ENCODE data around the gene CELF5.
"Not testable (repeated sequence)": the region's sequence is repeated elsewhere in the genome, so short reads cannot be mapped to it uniquely, and the experiment has no call there.

CELF5 gene

DNA sequence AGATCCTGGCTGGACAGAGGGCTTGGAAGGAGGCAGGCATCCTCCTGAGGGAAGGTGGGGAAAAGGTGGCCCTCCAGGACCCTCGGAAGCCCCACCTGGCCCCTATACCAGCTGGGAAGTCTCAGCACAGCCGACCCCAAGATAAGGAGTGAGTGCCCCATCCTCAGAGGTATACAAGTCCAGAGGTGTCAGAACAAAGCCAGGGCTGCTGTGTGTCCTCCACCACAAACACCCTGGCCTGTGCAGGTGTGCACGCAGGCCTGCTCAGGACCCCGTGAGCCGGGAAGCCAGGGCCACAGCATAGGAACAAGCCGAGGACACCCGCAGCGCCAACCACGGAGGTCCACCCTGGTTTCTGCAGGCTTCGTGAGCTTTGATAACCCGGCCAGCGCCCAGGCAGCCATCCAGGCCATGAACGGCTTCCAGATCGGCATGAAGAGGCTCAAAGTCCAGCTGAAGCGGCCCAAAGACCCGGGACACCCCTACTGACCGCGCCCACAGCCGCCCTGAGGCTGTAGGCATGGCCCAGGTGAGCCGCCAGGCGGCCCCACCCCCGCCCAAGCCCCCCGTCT lies 68.6 kb downstream of the CELF5 start:
- DNase-seq (ENCODE audit: low spot score): no peak

DNA sequence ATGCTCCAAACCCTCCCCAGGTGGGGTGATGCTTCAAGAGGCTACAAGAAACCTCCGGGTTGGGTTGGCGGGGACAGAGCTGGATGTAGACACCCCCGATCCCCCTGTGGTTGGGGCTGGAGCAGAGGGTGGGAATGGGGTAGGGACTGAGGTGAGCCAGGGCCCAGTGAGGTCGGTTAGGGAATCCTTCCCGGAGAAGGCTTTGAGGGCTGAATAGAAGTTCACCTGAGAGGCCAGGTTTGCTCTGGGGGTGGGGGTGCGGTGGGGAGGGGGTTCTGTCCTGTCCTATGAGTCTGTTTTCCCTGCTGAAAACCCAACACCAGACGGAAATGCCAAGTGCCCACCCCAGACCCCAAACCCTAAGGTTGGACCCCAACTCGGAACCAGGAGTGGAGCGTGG lies 69.1 kb downstream of the CELF5 start:
- DNase-seq (ENCODE audit: low spot score): no peak

DNA sequence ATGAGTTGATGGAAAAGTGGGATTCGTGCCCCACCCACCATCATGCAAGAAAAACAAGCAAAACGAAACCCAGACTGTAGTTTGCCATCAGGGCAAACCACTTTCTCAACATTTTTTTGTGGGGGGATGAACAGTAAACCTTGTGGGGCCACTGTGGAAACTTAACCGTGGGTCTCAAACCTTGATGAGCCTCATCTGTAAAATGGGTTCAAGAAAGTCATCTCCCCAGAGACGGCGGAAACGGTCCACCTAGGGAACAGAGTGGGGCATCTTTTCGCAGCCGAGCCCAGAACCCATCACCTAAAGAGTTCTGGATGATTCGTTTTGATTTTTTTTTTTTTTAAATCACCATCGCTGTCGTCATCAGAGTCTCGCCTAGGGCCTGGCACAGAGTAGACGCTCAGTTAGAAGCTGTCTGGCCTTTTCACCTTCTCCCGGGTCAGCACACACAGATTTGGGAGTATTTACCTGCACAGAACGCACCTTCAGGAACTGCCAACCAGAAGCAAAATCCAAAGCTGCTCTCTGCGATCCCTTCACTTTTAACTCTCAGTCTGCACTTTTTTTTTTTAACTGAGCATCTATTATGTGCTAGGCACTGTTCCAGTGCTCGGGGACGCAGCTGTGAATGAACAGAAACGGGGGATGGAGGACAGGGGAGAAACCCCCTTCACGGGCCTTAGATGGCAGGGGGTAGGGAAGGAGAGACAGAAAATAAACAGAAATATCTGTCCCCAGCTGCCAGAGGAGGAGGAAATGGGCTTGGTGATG lies 69.8 kb downstream of the CELF5 start:
- no peak for DNase-seq (ENCODE audit: low spot score)

DNA sequence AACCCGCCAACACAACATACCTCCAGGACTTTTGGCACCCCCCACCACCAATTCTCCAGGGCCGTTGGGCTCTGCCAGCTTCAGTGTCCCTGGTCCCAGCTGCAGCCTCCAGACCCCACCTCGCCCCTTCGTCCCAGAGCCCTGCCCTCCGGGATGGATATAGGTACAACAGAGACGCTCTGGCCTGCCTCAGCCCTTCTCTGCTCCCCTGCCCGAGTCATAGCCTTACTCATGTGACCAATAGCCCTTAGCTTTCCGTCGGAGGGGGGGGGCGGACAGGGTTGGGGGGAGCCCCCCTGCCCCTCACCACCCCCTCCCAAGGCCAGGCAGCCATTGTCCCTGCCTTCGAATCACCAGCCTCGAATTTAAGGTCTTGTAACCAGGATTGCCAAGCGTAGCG lies 71.1 kb downstream of the CELF5 start:
- DNase-seq (ENCODE audit: low spot score): no peak

DNA sequence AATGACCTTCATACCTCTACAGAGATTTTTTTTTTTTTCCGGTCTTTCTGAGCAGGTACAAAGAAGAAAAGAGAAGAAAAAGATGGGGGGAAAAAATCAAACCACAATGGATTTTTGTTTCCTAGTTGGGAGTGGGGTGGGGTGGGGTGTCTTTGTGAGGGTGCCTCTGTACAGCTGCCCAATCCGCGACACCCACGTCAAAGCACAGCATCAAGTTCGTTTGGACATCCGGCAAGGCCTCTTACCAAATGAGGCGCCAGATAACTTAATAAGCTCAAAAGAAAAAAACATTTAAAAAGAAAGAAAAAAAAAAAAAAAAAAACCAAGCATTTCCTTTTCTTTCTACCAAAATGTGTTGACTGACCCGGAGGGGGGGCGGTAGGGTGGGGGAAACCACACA lies 71.6 kb downstream of the CELF5 start:
- DNase-seq (ENCODE audit: low spot score): no peak

DNA sequence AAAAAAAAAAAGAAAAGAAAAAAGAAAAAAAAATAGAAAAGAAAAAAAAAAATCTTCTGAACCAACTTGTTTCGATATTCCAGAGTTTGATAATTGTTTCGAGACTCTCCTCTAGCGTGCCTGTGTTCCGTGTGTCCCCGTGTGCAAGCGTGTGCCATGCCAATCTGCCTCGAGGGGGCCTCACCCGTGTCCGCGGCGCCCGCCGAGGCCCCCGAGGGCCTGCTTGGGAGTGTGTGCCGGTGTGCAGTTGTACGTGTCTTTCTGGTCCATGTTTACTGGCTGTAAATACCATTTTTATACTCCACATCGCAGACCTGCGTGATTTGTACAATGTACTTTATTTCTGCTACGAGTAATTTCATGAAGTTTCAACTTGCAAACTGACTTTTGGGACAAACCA lies 72.0 kb downstream of the CELF5 start:
- DNase-seq (ENCODE audit: low spot score): no peak

DNA sequence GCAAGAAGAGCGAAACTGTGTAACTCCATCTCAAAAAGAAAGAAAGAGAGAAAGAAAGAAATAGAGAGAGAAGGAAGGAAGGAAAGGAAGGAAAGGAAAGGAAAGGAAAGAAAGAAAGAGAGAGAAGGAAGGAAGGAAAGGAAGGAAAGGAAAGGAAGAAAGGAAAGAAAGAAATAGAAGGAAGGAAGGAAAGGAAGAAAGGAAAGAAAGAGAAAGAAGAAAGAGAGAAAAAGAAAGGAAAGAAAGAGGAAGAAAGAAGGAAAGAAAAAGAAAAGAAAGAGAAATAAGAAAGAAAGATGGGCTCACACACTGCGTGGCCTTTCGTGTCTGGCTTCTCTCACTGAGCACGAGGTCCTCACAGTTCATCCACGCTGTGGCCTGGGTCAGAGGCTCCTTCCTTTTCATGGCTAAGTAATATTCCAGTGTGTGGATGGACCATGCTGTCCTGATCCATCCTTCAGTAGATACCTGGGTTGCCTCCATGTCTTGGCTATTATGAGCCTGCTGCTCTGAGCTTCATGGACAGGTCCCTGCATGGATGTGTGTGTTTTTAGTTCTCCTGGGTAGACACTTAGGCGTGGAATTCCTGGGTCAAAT lies 74.5 kb downstream of the CELF5 start:
- no peak for DNase-seq (ENCODE audit: low spot score)

DNA sequence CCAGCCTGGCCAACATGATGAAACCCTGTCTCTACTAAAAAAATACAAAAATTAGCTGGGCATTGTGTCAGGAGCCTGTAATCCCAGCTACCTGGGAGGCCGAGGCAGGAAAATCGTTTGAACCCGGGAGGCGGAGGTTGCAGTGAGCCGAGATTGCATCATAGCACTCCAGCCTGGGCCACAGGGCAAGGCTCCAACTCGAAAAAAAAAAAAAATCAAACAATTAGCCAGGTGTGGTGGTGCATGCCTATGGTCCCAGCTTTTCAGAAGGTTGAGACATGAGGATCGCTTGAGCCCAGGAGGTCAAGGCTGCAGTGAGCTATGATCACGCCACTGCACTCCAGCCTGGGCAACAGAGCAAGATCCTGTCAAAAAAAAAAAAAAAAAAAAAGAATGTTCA lies 76.1 kb downstream of the CELF5 start:
- DNase-seq (ENCODE audit: low spot score): not testable (repeated sequence)

DNA sequence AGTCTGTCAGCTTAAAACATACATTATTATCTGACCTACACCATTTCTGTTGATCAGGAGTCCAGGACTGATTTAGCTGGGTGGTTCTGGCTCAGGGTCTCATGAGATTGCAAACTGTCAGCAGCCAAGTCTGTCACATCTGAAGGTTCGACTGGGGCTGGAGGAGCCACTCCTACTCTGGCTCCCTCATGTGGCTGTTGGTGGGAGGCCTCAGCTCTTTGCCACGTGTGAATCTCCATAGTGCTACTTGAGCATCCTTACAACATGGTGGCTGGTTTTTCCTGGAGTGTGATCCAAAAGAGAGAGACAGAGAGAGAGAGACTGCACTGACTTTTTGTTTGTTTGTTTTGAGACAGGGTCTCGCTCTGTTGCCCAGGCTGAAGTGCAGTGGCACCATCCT lies 78.3 kb downstream of the CELF5 start:
- DNase-seq (ENCODE audit: low spot score): no peak

DNA sequence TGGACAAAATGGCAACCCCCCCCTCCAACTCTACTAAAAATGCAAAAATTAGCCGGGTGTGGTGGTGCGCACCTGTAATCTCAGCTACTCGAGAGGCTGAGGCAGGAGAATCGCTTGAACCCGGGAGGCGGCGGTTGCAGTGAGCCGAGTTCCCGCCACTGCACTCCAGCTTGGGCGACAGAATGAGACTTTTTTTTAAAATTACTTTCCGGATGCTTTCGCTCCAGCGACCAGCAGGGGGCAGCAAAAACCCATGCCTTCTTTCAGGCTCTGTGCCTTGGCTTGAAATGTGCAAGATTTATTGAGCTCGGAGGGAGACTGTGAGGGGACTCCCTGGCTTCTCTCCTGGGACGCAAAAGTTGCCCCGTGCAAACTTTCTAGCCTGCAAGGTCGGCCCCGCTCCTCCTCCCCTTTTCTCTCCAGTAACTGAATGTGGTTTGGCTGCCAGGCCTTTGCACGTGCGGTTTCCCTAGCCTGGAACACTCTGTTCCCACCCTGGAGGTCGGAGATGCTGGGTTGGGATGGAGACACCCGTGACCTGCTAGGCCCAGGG lies 80.5 kb downstream of the CELF5 start:
- peak; percentile 82 for DNase-seq (ENCODE audit: low spot score)

DNA sequence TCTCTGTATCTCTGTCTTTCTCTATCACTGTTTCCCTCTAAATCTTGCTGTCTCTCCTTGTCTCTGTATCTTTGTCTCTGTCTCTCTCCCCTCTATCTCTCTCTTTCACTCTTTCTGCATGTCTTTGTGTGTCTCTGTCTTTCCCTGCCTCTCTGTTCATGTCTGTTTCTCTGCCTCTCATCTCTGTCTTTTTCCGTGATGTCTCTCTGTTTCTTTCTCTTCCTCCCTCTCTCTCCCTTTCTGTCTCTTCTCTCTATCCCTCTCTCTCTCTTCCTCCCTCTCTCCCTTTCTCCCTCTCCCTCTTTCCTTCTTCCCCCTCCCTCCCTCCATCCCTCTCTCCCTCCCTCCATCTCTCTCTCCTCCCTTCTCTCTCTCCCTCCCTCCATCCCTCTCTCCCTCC lies 85.3 kb downstream of the CELF5 start:
- no peak for DNase-seq (ENCODE audit: low spot score)

DNA sequence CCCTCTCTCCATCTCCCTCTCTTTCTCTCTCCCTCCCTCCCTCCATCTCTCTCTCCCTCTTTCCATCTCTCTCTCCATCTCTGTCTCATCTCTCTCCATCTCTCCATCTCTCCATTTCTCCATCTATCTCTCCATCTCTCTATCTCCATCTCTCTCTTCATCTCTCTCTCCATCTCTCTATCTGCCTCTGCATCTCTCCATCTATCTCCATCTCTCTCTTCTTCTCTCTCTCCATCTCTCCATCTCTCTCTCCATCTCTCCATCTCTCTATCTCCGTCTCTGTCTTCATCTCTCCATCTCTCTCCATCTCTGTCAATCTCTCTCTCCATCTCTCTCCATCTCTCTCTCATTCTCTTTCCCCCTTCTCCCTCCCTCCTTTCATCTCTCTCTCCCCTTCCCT lies 85.8 kb downstream of the CELF5 start:
- no peak for DNase-seq (ENCODE audit: low spot score)

DNA sequence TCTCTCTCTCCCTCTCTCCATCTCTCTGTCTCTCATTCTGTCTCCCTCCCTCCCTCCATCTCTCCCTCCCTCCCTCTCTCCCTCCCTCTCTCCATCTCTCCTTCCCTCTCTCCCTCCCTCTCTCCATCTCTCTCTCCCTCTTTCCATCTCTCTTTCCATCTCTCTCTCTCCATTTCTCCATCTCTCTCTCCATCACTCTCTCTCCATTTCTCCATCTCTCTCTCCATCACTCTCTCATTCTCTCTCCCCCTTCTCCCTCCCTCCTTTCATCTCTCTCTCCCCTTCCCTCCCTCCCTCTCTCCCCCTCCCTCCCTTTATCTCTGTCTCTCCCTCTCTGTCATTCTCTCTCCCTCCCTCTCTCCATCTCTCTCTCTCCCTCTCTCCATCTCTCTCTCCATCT lies 86.2 kb downstream of the CELF5 start:
- no peak for DNase-seq (ENCODE audit: low spot score)

DNA sequence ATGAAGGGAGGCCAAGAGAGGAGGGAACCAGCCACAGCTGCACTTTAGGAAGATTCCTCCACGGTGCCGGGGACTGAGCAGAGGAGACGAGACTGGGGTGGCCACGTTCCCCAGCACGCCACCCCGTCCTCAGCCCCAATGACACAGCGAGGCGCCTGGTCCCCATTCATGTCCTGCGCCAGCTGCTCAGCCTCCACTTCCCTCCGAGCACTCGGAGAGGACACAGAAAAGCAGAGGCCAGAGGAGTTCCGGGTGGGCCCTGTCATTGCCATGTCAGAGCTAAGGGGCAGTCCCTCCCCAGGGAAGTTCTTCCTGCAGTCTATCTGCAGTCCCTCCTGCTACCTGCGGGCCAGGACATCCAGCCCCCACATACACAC lies 88.7 kb downstream of the CELF5 start:
- no peak for DNase-seq (ENCODE audit: low spot score)

DNA sequence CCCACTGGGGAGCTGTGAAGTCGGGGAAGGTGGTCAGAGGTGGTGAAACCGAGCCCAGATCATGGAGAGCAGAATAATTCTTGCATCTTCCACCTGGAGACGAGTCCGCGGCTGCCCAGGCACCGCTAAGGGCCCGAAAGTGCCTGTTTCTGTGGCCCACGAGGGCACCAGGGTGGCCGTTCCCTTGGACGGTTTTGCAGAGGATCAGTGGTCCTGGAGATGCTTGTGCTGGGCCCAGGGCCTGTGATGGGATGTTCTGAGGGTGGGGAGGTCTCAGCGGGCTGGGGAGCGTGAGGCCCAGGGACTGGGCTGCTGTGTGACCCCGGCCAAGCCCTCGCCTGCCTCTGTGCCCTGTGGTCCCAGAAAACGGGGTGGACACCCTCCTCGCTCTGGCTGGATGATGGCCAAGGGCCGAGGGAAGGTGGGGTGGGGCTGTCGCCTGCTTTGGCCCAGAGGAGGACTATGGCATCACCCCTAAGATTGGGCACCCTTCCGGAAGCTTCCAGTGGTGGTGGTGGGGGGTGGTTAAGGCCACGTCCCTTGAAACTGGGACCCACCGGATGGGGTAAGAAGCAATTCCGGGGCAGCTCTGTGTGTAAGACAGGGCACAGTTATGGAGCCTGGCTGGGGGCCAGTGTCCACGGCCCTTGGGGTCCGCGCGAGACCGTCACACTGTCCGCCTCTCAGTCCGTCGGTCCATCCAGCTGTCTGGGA lies 90.7 kb downstream of the CELF5 start:
- DNase-seq (ENCODE audit: low spot score): no peak

DNA sequence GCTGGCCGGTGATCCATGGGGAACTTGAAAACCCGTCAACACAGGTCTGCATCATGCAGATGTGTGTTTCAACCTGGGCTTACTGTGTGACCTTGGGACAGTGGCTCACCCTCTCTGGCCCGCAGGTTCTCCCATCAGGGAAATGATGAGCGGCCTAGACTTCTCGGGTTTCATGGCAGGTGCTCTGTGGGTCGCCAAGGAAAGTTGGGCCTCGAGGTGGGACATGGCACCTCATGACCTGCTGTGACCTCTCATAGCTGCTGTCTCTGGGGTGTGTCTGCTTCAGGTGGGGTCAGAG lies 91.2 kb downstream of the CELF5 start:
- DNase-seq (ENCODE audit: low spot score): no peak

DNA sequence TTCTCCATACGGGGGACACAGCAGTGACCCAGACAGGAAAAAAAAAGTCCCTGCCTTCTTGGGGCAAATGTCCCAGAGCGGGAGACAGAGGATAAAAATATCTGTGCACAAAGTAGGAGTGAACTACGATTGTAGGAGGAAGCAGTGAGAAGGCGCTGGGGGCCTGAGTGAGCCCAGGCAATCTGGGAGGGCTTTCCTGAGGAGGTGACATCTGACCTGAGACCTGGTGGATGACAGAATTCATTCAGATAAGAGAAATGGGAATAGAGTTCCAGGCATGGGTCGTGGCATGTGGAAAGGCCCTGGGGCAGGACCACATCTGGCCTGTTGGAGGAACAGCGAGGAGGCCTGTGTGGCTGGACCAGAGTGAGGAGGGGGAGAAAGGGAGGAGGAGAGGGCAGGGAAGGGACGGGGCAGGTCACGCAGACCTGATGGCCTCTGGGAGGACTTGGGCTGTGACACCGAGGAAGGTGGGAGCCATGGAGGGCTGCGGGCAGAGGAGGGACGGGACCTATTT lies 91.7 kb downstream of the CELF5 start:
- no peak for DNase-seq (ENCODE audit: low spot score)

DNA sequence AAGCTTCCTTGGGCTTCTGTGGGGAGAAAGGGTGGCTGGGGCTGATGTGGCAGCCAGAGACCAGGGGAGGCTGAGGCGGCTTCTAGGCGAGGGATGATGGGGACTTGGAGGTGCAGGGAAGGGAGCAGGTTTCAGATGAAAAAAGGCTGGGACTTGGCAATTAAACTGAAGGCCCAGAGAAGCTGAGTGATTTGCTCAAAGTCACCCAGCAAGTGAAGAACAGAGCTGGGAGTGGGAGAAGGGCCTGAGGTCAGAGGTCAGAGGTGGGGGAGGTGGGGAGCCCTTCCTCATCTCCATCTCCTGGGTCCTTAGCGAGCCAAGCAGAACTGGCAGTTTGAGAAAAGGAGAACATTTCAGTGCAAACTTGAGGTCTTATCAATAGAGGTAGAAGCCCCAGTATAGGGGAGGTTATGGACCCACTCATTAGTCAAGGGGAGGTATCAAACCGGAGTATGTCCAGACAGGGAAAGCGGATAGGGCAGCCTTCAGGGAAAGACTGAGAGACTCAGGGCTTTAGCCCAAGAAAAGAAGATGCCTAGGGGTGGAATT lies 92.3 kb downstream of the CELF5 start:
- DNase-seq (ENCODE audit: low spot score): no peak

DNA sequence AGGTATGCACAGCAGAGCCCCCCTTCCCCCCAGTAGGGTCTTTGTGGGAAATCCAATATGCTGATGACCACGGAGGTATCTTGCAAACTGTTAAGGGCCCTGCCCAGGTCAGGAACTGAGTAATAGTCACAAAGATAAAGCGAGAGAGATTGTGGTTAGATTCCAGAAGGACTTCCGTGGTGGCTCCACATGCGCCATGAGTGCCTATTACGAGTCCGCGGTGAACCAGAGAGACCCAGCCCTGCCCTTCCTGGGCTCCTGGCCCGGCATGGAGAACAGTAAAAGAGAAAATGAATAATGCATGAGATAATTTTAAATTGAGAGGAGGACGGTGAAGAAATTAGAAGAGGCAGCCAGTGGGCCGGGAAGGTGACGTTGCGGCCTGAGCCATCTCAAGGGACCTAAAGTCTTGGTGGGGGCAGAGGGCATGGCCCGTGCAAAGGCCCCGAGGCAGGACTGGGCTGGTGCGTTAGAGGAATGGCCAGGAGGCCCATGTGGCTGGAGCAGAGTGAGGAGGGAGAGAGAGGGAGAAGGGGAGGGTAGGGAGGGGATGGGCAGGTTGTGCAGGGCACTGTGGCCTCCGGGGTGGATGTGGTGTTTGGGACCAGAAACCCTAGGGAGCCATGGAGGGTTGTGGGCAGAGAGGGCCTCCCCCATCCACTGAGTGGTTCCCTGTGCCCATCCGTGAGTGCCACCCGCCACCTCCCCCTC lies 95.3 kb downstream of the CELF5 start:
- no peak for DNase-seq (ENCODE audit: low spot score)

DNA sequence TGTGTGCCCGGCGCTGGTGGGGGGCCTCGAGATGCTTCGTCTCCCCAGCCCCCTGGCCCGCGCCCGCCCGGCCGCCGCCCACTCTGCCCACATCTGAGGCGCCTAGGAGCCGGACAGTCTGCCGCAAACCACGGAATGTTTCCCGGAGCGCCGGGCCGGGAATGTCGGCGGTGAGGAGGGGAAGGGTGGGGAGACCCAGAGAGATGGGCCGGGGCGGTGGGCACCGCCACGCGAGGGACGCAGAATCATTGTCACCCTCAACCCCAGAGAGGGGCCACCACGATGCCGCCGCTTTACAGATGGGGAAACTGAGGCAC lies 95.9 kb downstream of the CELF5 start:
- no peak for DNase-seq (ENCODE audit: low spot score)

DNA sequence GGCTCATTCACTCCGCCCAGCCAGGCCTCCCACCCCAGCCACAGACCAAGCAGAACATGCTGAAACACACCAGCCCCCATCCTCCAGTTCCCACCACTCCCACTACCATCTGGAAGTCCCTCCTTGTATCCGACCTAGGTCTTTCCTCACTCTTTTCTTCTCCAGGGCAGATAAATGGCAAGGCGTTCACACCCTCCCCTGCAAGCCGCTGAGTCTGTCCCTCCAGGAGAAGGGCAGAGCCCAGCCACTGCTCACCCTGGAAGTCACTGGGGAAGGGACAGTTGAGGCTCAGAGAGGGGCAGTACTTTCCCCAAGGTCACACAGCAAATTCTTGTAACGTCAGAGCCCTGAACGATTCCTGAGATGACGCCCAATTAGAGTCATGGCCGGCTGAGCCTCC lies 96.4 kb downstream of the CELF5 start:
- no peak for DNase-seq (ENCODE audit: low spot score)

DNA sequence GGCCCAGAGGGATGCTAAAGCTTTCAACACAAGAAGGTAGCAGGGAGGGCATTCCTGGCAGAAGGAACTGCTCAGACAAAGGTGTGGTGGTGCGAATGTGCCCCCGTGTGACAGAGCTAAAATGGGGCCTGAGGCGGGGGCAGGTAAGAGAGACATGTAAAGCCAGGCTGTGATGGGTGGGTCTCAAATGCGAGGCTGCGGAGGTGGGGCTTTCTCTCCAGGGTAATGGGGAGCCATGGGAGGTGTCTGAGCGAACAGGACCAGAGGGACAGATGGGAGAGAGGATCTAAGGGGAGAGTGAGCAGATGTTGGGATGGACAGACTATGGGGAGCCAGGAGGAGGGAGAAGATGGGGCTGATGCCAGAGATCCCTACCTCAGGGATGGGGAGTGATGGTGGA lies 97.2 kb downstream of the CELF5 start:
- DNase-seq (ENCODE audit: low spot score): no peak
